Measurements from ENCODE around the gene ARMS2. TPM values are rescaled to one million over a fixed set of nuclear protein-coding genes. Genes with fewer than 3 reads are reported as not detected.

ARMS2 gene, protein sequence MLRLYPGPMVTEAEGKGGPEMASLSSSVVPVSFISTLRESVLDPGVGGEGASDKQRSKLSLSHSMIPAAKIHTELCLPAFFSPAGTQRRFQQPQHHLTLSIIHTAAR
- not detected in 2 replicates for total RNA-seq (2014; rRNA removed; shearing (Covaris generic); ENCODE audit: low replicate concordance)

DNA sequence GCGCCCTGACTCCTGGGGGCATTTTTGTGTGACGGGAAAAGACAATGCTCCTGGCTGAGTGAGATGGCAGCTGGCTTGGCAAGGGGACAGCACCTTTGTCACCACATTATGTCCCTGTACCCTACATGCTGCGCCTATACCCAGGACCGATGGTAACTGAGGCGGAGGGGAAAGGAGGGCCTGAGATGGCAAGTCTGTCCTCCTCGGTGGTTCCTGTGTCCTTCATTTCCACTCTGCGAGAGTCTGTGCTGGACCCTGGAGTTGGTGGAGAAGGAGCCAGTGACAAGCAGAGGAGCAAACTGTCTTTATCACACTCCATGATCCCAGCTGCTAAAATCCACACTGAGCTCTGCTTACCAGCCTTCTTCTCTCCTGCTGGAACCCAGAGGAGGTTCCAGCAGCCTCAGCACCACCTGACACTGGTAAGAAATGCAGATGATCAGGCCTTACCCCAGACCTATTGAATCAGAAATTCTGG, at the start of gene ARMS2:
Gene ARMS2 (plus strand): TSS at position 51 of the 478 bp plus-strand sequence. CDS start 75 bp downstream, at position 126.
- H3K4me3 ChIP-seq: no peak within 1 kb of the TSS
- no peaks in the 10 kb centered on the region for H3K9me3 ChIP-seq
- no peak for DNase-seq
- no peaks in the 10 kb centered on the region for H3K36me3 ChIP-seq
- no peaks in the 10 kb centered on the region for H3K27me3 ChIP-seq

DNA sequence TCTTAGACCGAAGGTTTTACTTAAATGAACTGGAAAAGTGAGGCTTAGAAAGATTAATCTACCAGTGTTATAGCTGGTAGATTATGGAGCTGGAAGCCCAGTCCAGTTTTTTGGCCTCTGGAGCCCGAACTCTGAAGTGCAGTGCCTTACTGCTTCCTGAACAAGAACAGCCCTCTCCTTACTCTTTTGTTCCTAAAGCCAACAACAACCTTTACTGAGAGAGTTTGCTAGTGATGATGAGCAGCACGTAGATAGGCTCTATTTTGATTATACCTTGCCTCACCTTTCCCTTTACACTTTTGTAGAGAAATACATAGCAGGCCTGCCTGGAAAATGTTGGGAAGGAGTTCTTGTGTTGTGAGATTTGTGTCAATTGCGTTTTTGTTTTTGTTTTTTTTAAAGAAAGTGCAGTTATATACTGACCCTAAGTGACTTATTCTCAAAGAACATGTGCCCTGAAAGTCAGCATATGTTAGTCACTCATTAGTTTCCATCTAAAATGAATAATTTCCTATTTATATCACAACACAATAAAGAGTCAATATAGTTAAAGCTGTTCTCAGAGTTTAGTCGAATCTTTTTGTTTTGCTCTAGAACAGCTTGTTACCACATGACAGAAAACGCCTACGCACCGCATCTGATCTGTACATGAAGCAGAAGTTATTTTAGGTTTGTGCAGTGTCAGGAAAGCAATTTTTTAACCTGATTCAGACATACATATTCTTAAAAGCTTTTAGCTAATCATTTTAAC, 46.9 kb upstream of the ARMS2 start:
- H3K36me3 ChIP-seq: no peaks in the 10 kb centered on the region
- no peaks in the 10 kb centered on the region for H3K9me3 ChIP-seq
- H3K27me3 ChIP-seq: no peaks in the 10 kb centered on the region
- DNase-seq: no peak
- no peak overlapping the region for H3K4me3 ChIP-seq

DNA sequence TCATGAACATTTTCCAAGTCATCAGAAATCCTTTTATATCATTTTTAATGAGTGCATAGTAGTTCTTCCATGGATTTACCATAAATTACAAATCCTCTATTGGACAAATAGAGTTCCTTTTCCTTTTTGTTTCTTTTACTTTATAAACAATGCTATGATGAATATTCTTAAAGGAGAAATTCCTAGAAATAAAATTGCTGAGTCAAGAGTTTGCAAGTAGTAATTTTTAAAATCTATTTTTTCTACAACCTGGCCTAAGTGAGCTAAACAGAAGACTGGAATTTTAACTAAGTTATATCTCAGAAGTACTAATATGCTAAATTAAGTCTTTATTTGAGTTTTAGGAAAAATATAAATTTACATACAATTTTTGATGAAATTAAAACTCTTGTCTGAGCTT, 41.1 kb upstream of the ARMS2 start:
- Histone ChIP-seq H3K36me3 (no peaks in the 10 kb centered on the region; the same call in 1 of the 2 replicates), H3K27me3 (no peaks in the 10 kb centered on the region), H3K4me3 (no peak overlapping the region), H3K9me3 (no peaks in the 10 kb centered on the region)
- no peak for DNase-seq

DNA sequence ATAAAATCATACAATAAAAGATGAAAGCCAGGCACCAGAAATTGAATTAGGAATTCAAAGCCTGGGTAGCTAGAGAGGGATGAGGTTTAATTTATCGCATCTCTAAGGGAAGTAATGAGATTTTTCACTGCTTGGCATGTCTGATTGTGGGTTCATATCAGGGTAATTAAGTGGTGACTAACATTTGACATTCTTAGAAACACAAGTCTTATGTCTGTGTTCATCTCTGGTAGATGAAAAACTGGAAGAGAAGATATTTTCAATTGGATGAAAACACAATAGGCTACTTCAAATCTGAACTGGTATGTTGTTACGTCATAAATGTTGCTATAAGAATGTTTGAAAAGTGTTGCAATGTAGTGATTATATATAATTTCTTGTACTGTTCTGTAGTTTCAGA, 36.8 kb upstream of the ARMS2 start:
- Histone ChIP-seq H3K9me3 (no peaks in the 10 kb centered on the region), H3K4me3 (no peak overlapping the region), H3K27me3 (no peaks in the 10 kb centered on the region), H3K36me3 (peaks cover 8% of the 10 kb centered on the region; the same call in 1 of the 2 replicates)
- DNase-seq: no peak

DNA sequence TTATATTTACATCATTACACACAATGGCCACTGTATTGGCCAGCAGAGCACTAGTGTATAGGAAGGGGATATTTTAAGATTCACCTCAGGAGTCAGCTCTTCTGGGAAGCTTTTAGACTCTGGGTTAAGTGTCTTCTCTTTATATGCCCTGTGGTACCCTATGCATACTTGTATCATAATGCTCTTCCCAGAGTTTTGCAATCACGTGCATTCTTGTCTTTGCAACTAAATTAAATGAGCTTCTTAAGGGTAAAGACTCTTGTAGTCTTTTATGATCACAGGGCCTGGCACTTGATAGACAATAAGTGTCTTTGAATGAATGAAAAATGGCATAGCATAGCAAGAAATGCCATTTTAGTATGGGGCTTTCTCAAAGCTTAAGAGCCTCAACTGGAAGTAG, 35.4 kb upstream of the ARMS2 start:
- DNase-seq: no peak
- Histone ChIP-seq H3K9me3 (no peaks in the 10 kb centered on the region), H3K36me3 (peaks cover 8% of the 10 kb centered on the region; the same call in 1 of the 2 replicates), H3K27me3 (no peaks in the 10 kb centered on the region), H3K4me3 (no peak overlapping the region)

DNA sequence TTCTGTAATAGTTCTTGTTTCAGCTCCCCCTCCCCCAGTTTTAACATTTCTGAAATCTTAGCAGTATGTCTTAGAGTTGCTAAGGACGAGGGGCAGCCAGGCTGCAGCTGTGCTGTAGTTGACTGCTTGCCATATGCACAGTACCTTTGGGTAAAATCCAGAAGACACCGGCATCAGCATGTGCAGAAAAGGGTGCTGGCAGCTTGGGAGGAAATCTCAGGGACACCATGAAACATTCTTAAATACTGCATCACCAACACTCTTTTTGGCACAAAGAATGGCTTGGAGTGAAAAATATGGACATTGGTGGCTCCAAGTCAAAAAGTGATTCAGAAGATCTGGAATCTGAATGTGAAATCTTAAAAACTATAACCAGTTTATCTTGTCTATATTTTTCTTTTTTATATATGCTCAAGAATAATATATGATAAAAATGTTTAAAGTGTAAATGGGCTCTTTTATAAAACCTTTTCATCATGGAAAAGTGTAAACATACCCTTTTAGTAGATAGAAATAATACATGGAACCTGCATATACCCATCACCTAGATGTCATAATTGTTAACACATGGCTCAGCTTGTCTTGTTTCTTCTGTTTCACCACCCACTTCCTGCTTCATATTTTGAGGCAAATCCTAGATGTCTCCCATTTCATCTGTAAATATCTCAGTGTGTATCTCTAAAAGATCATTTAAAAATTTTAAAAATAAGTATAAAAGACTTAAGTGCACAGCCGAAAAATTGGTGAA, 34.4 kb upstream of the ARMS2 start:
- no peak overlapping the region for H3K4me3 ChIP-seq
- peaks cover 8% of the 10 kb centered on the region; the same call in 1 of the 2 replicates for H3K36me3 ChIP-seq
- peak; percentile 80 for DNase-seq
- no peaks in the 10 kb centered on the region for H3K27me3 ChIP-seq
- no peaks in the 10 kb centered on the region for H3K9me3 ChIP-seq

DNA sequence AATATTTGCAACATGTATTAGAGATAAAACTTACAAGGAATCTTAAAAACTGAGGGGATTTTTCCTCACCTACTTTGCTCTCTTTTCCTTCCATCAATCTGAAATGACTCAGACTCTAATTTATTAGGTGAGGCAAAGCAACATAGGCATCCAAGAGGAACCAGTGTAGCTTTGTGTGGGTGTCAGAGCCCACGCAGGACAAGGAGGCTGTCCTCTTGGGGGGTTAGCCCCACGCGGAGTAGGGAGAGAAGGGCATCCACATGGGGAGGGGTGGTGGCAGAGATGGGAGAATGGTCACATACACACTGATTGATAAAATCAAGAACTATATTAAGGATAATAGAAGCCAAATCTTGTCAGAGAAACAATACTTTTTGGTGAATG, 33.8 kb upstream of the ARMS2 start:
- Histone ChIP-seq H3K4me3 (no peak overlapping the region), H3K36me3 (peaks cover 8% of the 10 kb centered on the region; the same call in 1 of the 2 replicates), H3K27me3 (no peaks in the 10 kb centered on the region), H3K9me3 (no peaks in the 10 kb centered on the region)
- DNase-seq: no peak

DNA sequence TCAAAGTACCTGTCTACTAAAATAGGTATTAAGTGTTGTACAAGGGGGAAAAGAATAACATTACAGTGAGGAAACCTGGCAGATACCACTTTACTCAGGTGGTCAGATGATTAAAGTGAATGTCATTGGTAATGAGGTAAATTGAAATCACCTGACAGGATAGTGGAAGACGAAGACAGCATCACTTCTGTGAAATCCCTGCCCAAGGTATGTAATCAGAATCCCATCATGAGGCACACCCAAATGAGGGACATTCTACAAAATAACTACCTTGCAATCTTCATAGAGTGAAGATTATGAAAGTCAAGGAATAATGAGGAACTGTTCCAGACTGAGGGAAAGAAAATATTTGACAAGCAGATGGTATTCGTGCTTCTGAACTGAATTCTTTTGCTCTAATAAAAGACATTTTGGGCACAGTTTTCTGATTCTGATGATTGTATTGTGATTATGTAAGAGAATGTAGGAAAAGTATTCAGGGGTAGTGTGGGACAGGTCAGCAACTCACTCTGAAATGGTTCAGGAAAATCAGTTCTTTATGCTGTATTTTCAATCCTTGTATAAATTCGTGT, 33.3 kb upstream of the ARMS2 start:
- no peaks in the 10 kb centered on the region for H3K27me3 ChIP-seq
- H3K4me3 ChIP-seq: no peak overlapping the region
- H3K9me3 ChIP-seq: no peaks in the 10 kb centered on the region
- no peak for DNase-seq
- peaks cover 8% of the 10 kb centered on the region; the same call in 1 of the 2 replicates for H3K36me3 ChIP-seq

DNA sequence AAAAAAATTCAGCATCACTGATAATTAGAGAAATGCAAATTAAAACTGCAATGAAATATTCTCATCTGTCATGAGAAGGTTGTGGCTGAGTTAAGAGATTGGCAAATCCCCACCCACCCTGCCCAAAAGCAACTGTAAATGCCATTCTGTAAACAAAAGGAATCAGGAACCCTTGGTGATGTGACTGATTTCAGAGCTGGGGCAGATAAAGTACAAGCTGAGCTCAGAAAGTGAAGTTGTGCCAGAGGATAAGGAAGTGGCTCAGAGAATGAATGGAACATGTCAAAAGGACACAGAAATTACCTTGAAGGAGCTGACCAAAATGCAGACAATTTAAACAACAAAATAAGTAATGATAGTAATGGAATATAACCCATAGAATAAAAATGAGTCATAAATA, 32.7 kb upstream of the ARMS2 start:
- H3K27me3 ChIP-seq: no peaks in the 10 kb centered on the region
- peaks cover 8% of the 10 kb centered on the region; the same call in 1 of the 2 replicates for H3K36me3 ChIP-seq
- peak; percentile 0 for DNase-seq
- H3K4me3 ChIP-seq: no peak overlapping the region
- no peaks in the 10 kb centered on the region for H3K9me3 ChIP-seq

DNA sequence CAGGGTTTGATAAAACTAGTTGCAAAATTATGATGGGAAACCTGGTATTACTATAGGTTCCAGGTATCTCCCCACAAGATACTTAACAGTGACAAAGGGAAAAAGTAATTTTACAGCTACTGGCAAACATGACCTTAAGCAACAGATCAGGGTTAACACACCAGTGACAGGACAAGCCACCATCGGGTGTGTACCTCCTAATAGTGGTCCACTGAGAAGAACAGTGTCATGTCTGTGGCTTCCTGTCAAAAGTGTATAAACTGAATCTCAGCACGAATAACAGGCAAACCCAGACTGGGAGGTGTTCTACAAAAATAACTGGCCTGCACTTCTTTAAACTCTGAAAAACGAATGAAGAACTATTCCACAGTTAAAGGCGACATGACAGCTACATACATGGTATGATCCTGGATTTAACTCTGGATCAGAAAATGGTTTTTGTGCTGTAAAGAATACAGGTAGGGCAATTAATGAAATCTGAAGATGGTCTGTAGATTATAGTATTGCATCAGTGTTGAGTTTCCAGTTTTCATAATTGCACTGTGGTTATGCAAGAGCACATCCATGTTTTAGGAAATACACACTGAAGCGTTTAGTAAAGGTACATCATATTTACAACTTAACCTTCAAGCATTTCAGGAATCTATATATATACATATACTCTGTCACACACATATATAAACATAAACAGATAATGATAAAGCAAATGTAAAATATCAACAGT, 32.0 kb upstream of the ARMS2 start:
- no peaks in the 10 kb centered on the region for H3K9me3 ChIP-seq
- no peak overlapping the region for H3K4me3 ChIP-seq
- DNase-seq: no peak
- no peaks in the 10 kb centered on the region for H3K27me3 ChIP-seq
- H3K36me3 ChIP-seq: peaks cover 8% of the 10 kb centered on the region; the same call in 1 of the 2 replicates

DNA sequence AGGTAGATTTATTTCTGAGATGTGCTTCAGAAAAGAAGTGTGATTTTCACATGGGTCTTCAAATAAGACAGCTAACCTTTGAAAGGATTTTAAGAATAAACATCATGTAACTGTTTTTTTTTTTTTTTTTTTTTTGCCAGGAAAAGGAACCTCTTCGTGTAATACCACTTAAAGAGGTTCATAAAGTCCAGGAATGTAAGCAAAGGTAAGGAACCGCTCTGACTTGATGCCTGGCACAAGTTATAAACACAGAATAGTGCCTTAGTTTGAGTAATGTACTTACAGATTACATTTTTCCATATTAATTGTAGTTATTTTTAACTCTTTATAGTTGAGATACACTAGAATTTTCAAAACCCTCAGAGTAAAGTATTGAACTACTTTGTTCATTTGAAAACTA, 30.4 kb upstream of the ARMS2 start:
- Histone ChIP-seq H3K36me3 (peaks cover 8% of the 10 kb centered on the region; the same call in 1 of the 2 replicates), H3K27me3 (no peaks in the 10 kb centered on the region), H3K4me3 (no peak overlapping the region), H3K9me3 (no peaks in the 10 kb centered on the region)
- no peak for DNase-seq

DNA sequence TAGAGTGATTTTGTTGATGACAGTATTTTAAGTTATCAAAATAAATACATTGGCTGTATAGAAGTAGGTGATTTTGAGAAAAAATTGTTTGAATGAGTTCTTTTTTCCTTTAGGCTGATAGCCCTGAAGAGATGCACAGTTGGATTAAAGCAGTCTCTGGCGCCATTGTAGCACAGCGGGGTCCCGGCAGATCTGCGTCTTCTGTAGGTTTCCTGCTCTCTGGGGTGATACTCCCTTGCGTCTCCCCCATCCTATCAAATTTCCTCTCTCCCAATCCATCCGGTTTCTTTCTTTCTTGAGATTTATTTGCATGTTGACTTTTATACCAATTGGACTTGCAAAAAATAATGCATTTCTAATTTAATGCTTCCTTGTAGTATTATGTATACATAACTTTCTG, 27.6 kb upstream of the ARMS2 start:
- no peak overlapping the region for H3K4me3 ChIP-seq
- no peaks in the 10 kb centered on the region for H3K9me3 ChIP-seq
- DNase-seq: no peak
- no peaks in the 10 kb centered on the region for H3K27me3 ChIP-seq
- 0 out of 2 replicates have a peak, but pooled peaks cover 3% of the 10 kb centered on the region for H3K36me3 ChIP-seq

DNA sequence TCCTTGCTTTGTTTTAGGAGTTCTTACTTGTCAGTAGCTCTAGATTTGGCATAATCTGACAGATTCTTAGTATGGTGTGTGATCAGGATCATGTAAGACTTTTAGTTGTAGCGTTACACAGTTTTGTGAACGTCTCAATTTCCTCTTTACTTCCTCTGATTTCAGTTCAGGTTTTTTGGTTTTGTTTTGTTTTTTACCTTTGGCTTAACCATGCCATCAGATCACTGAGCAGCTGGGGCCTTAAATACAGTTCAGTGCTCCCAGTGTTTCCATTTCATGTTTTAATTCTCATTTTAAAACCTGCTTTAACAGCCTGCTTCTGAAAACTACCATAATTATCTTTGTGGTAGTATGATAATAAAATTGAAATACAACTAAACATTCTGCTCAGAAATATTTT, 27.2 kb upstream of the ARMS2 start:
- DNase-seq: no peak
- Histone ChIP-seq H3K36me3 (0 out of 2 replicates have a peak, but pooled peaks cover 3% of the 10 kb centered on the region), H3K27me3 (no peaks in the 10 kb centered on the region), H3K4me3 (no peak overlapping the region), H3K9me3 (no peaks in the 10 kb centered on the region)

DNA sequence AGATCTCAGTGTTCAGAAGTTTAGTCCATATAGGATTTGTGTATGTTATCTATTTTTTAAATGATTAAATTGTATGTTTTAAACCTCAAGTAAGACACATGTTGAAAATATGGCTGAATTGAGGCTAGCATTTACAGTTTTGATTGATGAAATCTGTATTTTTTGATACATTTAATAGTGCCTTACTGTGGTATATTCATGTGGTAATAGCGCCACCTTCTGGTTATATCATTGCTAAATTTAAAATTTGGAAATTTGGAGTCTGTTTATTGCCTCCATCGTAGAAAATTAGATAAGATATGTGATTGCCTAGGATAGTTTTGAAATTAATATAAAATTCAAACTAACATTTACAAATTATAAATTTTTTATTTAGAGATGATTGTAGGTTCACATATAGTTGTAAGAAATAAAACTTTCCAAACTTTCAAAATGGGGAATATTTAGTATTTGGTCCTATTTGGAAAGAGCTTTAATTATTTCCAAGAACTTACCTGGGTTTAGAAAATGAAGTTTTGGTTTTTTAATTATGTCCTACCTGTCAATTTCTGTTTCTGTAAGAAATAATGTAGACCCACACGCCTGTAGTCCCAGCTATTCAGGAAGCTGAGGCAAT, 19.1 kb upstream of the ARMS2 start:
- Histone ChIP-seq H3K9me3 (no peaks in the 10 kb centered on the region), H3K27me3 (no peaks in the 10 kb centered on the region), H3K36me3 (no peaks in the 10 kb centered on the region), H3K4me3 (no peak overlapping the region)
- DNase-seq: no peak

DNA sequence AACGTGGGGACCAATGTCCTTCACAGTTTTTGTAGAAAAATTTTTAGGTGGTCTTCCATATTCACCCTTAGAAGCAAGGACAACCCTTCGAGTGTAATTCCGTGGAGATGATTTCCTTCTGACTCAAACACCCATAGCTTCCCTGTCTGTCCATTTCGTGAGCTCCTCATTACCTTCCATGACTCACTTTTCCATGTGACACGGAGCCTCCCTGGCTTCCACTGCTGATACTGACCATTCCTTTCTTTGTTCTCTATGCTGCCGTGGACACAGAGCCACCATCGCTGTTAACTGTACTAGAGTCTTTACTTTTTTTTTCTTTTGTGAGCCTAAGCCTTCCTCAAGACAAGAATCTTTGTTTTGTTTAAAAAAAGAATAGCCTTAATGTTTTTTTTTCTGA, 12.5 kb upstream of the ARMS2 start:
- H3K9me3 ChIP-seq: peaks cover 2% of the 10 kb centered on the region; the same call in 1 of the 2 replicates
- DNase-seq: no peak
- no peaks in the 10 kb centered on the region for H3K36me3 ChIP-seq
- no peak overlapping the region for H3K4me3 ChIP-seq
- no peaks in the 10 kb centered on the region for H3K27me3 ChIP-seq

DNA sequence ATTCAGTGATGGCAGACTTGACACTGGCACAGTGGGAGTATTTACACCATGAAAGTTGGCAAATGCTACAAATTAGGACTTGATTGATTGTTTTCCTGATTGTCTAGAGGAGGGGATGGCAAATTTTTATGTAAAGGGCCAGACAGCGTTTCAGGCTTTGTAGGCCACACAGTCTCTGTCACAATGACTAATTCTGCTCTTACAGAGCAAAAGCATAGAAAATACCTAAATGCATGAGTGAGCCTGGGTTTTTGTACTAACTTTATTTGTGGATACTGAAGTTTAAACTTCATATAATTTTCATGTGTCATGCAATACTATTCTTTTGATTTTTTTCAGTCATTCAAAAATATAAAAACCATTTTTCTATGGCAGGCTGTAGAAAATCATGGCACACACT, 9.0 kb upstream of the ARMS2 start:
- H3K27me3 ChIP-seq: no peaks in the 10 kb centered on the region
- no peaks in the 10 kb centered on the region for H3K36me3 ChIP-seq
- DNase-seq: no peak
- H3K9me3 ChIP-seq: peaks cover 2% of the 10 kb centered on the region; the same call in 1 of the 2 replicates
- H3K4me3 ChIP-seq: no peak overlapping the region

Measured in MG63 (cell line).